HG02938 (cell line): ENCODE results near the gene NSG1.

ENCODE experiments used
- ATAC-seq: cut with Tn5 transposase; IDR thresholded peaks from one replicate; pipeline ENCODE4 v1.9.1; 2021; ENCODE audit warnings: mild to moderate bottlenecking, moderate library complexity; ENCODE audit not compliant: unreplicated experiment

NSG1 gene

GRCh38 chr4:4368809-4369580 lies 17.9 kb upstream of the NSG1 start:
- no peak for ATAC-seq

GRCh38 chr4:4374388-4375098 lies 12.4 kb upstream of the NSG1 start:
- ATAC-seq = no peak

- no peak for ATAC-seq
Observed at GRCh38 chr4:4376074-4376473, 10.8 kb upstream of the NSG1 start.

DNA sequence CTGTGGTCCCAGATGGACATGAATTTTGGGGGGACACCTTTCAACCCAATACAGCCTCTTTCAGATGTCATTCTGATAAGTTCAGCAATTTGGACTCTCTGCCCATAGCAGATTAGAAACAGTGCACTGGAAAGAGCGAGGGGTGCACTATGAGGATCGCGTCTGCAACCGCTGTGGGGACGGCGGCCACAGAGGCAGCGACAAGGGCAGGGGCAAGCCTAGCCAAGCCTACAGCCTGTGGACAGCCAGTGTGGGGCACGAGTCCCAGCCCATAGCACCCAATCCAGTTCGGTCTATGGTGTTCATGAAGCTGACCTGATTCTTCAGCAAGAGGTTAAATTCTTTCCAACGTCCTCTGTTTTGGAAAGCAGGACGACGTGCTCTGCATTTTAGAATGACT lies 9.7 kb upstream of the NSG1 start:
- ATAC-seq = no peak

- no peak for ATAC-seq
Observed at GRCh38 chr4:4377732-4378460, 9.0 kb upstream of the NSG1 start.

- no peak for ATAC-seq
Observed at GRCh38 chr4:4379540-4380087, 7.3 kb upstream of the NSG1 start.

GRCh38 chr4:4383085-4383484 lies 3.8 kb upstream of the NSG1 start:
- no peak for ATAC-seq

DNA sequence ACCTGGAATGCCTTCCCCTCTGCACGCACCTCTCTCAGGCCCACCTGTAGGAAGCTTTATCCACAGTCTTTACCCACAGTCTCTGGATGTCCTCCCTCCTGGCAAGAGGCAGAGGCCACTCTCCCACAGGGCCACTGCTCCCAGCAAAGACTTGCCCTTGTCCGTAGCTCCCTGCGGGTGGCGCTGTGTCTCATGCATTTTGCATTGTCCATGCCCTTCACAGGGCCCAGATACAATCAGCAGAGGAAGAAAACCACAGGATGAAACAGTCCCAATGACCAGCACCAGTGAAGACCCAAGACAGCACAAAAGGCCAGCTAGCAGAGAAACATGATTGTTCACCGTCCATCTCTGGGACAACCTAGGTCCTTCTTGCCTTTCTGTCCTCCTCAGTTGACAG lies 2.1 kb upstream of the NSG1 start:
- no peak for ATAC-seq

DNA sequence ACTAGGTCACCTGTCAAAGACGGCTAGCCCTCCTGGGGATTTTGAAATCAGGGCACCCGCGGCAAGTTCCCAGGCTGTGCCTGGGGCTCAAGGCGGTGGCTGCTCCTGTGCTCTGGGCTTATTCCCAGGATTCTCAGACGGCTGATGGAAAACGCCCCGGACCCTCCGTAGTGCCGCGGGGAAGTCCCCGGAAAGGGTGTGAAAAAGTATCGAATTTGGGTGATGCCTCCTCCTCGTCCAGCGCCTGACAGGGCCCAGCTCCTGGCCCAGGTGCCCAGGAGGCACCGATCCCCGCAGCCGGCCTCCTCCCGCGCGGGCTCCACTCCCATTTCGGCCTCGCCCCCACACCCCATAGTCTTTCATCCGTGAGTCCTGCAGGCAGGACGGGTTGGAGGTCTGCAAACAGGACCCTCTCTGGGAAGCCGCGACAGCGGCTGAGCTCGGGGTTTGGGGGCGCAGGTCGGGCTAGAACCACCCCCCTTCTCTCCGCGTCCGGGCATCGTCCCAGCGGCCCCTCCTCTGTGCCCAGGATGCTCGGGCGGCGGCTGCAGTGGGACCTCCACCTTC lies 1.1 kb upstream of the NSG1 start:
- ATAC-seq = no peak

- no peak for ATAC-seq
Observed at GRCh38 chr4:4386296-4386735, 586 bp upstream of the NSG1 start.

DNA sequence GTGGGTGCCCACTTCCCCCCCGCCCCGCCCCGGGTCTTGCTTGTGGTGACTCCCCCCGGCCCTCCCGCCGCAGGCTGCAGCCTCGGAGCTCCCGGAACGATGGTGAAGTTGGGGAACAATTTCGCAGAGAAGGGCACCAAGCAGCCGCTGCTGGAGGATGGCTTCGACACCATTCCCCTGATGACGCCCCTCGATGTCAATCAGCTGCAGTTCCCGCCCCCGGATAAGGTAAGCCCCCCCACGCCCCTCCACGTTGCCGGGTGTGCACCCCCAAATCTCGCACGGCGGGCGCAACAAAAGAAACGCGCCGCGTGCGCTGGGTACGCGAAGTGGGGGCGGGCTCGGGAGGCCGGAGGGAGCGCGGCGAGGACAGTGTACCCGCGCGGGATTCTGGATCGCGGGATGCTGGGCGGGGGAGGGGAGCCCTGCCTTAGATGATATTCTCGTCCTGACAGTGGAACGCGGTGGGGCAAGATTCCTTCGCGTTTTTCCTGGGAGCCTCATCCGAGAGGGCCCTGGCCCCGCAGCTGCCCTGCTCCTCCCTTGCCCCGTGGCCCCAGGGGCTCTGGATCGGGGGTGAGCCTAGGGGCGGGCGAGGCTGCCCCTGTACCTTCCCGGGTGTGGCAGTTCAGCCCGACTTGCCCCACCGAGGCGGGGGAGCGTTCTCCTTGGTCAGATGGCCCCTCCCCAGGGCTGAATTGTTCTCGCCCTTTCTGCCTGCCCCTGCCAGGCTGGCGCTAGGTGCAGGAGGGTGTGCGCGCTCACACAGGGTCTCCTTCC lies 819 bp downstream of the NSG1 start:
- no peak for ATAC-seq

- ATAC-seq = no peak
Observed at GRCh38 chr4:4388311-4388790, 1.4 kb downstream of the NSG1 start.

GRCh38 chr4:4388836-4389575 lies 2.1 kb downstream of the NSG1 start:
- ATAC-seq = no peak

DNA sequence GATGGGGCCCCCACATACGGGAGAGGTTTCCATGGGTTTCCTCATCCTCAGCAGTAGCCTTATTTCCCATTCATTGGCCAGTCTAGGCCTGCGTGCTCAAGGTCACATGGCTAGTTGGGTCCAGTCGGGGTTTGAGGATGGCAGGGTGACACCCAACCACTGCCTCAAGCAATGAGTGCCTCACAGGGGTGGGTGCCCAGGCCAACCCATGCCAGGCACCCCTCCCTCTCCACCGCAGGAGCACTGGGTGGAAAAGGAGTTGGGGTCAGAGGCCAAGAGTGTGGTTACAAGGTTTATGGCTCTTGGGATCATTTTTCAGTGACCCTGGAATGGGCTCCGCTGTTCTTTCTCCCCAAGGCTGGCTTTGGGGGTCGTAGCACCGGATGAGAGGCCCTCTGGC lies 3.1 kb downstream of the NSG1 start:
- no peak for ATAC-seq

DNA sequence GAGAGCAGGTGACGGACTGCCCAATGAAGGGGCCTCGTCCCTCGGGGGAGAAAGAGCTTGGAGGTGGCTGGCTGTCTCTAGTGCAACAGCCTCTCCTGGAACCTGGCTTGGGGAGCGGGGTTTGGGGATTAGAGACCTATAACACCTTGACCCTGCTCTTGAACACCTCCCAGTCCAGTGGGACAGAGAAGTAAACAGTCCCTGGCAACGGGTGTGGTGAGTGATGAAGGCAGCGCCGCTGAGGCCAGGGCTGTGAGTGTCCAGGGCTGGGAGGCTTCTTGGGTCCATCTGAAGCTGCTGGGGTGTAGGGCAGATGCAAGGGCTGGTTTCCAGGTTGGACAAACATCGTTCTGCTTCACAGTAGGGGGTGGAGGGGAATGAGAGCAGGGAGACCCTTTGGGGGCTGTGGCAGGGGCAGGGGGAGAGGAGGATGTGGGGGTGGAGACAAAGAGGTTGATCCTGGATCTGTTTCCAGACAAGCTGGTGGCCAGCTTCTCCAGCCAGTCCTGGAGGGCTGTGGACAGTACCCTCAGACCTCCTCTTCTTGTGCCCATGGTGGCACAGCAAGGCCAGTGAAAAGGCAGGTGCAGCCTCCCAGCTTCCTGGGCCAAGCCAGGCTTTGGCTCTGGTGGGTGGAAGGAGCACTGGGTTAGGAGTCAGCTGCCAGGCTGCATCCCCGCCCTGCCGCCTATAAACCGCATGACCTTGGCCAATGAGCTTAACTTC lies 3.8 kb downstream of the NSG1 start:
- no peak for ATAC-seq

- no peak for ATAC-seq
Observed at GRCh38 chr4:4391866-4392265, 5.0 kb downstream of the NSG1 start.

GRCh38 chr4:4392501-4393183 lies 5.7 kb downstream of the NSG1 start:
- ATAC-seq = no peak

DNA sequence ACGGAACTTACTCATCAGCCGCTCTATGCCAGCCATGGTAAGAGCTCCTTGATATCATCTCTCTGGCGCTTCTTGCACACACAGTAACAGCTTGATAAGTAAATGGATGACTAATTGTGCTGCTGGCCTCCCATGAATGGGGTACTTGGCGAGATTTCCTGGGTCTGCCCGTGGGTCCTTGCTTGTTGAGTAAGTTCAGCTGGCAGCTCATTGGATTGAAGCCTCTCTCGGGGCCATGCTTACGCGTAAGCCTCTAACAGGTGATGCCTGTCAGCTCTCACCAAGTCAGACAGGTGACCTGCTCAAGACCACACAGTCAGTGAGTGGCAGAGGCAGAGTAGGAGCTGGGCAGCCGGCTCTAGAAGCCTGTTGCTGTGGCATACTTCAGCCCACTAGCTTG lies 7.7 kb downstream of the NSG1 start:
- ATAC-seq = no peak
